Activated CD4-positive, alpha-beta T cell treated with anti-CD3 and anti-CD28 coated beads, Interleukin-2, Interleukin-6, amounts not matched to agents 100 ng/mL and 50 ng/mL, durations not matched to agents 16 hours and 8 hours (primary cell): ENCODE data around the gene GABRR3.

Source experiments
- DNase-seq: peaks from one replicate; pipeline ENCODE4 v3.0.0-alpha.2; 2020

Gene GABRR3

GRCh38 chr3:97988784-97989568, 46.1 kb downstream of the GABRR3 start:
- DNase-seq = no peak

GRCh38 chr3:97987306-97987705, 47.8 kb downstream of the GABRR3 start:
- no peak for DNase-seq

- DNase-seq = no peak
Observed at GRCh38 chr3:97983933-97984491, 51.1 kb downstream of the GABRR3 start.

- peak; percentile 82 for DNase-seq
Observed at GRCh38 chr3:97981886-97982285, 53.2 kb downstream of the GABRR3 start.

- DNase-seq = no peak
Observed at GRCh38 chr3:97979610-97980009, 55.5 kb downstream of the GABRR3 start.

- no peak for DNase-seq
Observed at GRCh38 chr3:97975466-97975865, 59.6 kb downstream of the GABRR3 start.

GRCh38 chr3:97974996-97975395, 60.1 kb downstream of the GABRR3 start:
- no peak for DNase-seq

GRCh38 chr3:97972976-97973375, 62.1 kb downstream of the GABRR3 start:
- no peak for DNase-seq

GRCh38 chr3:97971679-97972567, 63.2 kb downstream of the GABRR3 start, which contains the start of gene RIOX2:
RIOX2 (minus strand) TSS chr3:97972431; CDS start chr3:97967593, 4,838 bp downstream.
- peak; percentile 87 for DNase-seq

- no peak for DNase-seq
Observed at GRCh38 chr3:97970956-97971620, 64.0 kb downstream of the GABRR3 start.

- DNase-seq = no peak
Observed at GRCh38 chr3:97970156-97970555, 65.0 kb downstream of the GABRR3 start.

GRCh38 chr3:97969541-97969940, 65.6 kb downstream of the GABRR3 start:
- DNase-seq = no peak

- peak; percentile 49 for DNase-seq
Observed at GRCh38 chr3:97968376-97968775, 66.7 kb downstream of the GABRR3 start.

- no peak for DNase-seq
Observed at GRCh38 chr3:97967966-97968365, 67.1 kb downstream of the GABRR3 start.

- DNase-seq = no peak
Observed at GRCh38 chr3:97960993-97961766, 73.9 kb downstream of the GABRR3 start.

GRCh38 chr3:97960551-97960950, 74.6 kb downstream of the GABRR3 start:
- no peak for DNase-seq

GRCh38 chr3:97959872-97960271, 75.2 kb downstream of the GABRR3 start:
- DNase-seq = no peak

- no peak for DNase-seq
Observed at GRCh38 chr3:97958796-97959195, 76.3 kb downstream of the GABRR3 start.

GRCh38 chr3:97958396-97958795, 76.7 kb downstream of the GABRR3 start:
- no peak for DNase-seq

GRCh38 chr3:97957617-97958311, 77.4 kb downstream of the GABRR3 start:
- no peak for DNase-seq

GRCh38 chr3:97956051-97956450, 79.1 kb downstream of the GABRR3 start:
- DNase-seq = no peak
